WTC11 (cell line): ENCODE measurements around the gene MVB12A. TPM values are rescaled to one million over a fixed set of nuclear protein-coding genes. Genes with fewer than 3 reads are reported as not detected.

ENCODE experiments used
- ATAC-seq: fragments of 200-7000 bp; cut with Tn5 transposase; 2 replicates; pipeline ENCODE4 v1.10.0; 2021; ENCODE audit warnings: mild to moderate bottlenecking, moderate library complexity
- CTCF ChIA-PET: fragments of 300-600 bp; sonication (Branson Sonifier 250); formaldehyde crosslinking; loops from one replicate; lab custom pipeline; 2021; ENCODE audit warnings: antibody characterized with exemption; lab: Charles Lee
- POLR2A ChIA-PET: fragments of 350-600 bp; sonication (Branson Sonifier 250); formaldehyde crosslinking; loops from one replicate; lab custom pipeline; 2021; ENCODE audit warnings: antibody characterized with exemption; lab: Charles Lee
- DNase-seq: peaks from one replicate; pipeline ENCODE4 v3.0.0; 2021; ENCODE audit warnings: low spot score
- H3K27ac Mint-ChIP-seq: 2 replicates; pipeline ENCODE4 v1.8.0; 2021; ENCODE audit warnings: mixed read lengths
- H3K27me3 Mint-ChIP-seq: 2 replicates; pipeline ENCODE4 v1.8.0; 2021; ENCODE audit warnings: low read depth, mild to moderate bottlenecking, moderate library complexity, mixed read lengths
- H3K36me3 Mint-ChIP-seq: 2 replicates; pipeline ENCODE4 v1.8.0; 2021; ENCODE audit warnings: mixed read lengths
- H3K4me1 Mint-ChIP-seq: 2 replicates; pipeline ENCODE4 v1.8.0; 2022; ENCODE audit warnings: mixed read lengths
- H3K4me3 Mint-ChIP-seq: 2 replicates; pipeline ENCODE4 v1.8.0; 2021; ENCODE audit warnings: mild to moderate bottlenecking, moderate library complexity, mixed read lengths
- H3K9me3 Mint-ChIP-seq: 2 replicates; pipeline ENCODE4 v1.8.0; 2021; ENCODE audit warnings: mixed read lengths
- AR ChIP-seq: fragments of 250-450 bp; sonication (Bioruptor Pico); IDR thresholded peaks from 2 replicates; pipeline ENCODE4 v1.9.0; 2021; ENCODE audit warnings: mild to moderate bottlenecking
- CBFB ChIP-seq: sonication (generic); formaldehyde crosslinking; IDR thresholded peaks from 2 replicates; pipeline ENCODE4 v1.8.1; 2022; ENCODE audit warnings: mild to moderate bottlenecking, low read depth, missing genetic modification reagents
- CDX4 ChIP-seq: fragments of 250-450 bp; sonication (Bioruptor Pico); IDR thresholded peaks from 2 replicates; pipeline ENCODE4 v1.9.0; 2021; ENCODE audit warnings: moderate library complexity, mild to moderate bottlenecking, inconsistent platforms, borderline replicate concordance
- ELF4 ChIP-seq: sonication (generic); formaldehyde crosslinking; IDR thresholded peaks from 2 replicates; pipeline ENCODE4 v1.8.1; 2022; ENCODE audit warnings: low read depth, mild to moderate bottlenecking, moderate library complexity, missing genetic modification reagents
- FOXJ3 ChIP-seq: sonication (generic); formaldehyde crosslinking; IDR thresholded peaks from 2 replicates; pipeline ENCODE4 v1.9.0; 2021; ENCODE audit warnings: missing genetic modification reagents, mild to moderate bottlenecking, borderline replicate concordance
- GRHL2 ChIP-seq: fragments of 250-450 bp; sonication (Bioruptor Pico); IDR thresholded peaks from 2 replicates; pipeline ENCODE4 v1.8.0; 2022; ENCODE audit warnings: mild to moderate bottlenecking, moderate library complexity; ENCODE audit not compliant: insufficient replicate concordance, severe bottlenecking
- GTF2I ChIP-seq: fragments of 250-450 bp; sonication (Bioruptor Pico); conservative IDR thresholded peaks from 2 replicates; pipeline ENCODE4 v1.4.0; 2021; ENCODE audit warnings: mild to moderate bottlenecking
- HMGA2 ChIP-seq: fragments of 250-450 bp; sonication (Bioruptor Pico); IDR thresholded peaks from 2 replicates; pipeline ENCODE4 v1.4.0; 2021; ENCODE audit warnings: mild to moderate bottlenecking, moderate library complexity
- JAZF1 ChIP-seq: fragments of 250-450 bp; sonication (Bioruptor Pico); IDR thresholded peaks from 2 replicates; pipeline ENCODE4 v1.9.0; 2021; ENCODE audit warnings: moderate library complexity, mild to moderate bottlenecking, inconsistent platforms
- NFYB ChIP-seq: sonication (generic); formaldehyde crosslinking; conservative IDR thresholded peaks from 2 replicates; pipeline ENCODE4 v1.8.0; 2022; ENCODE audit warnings: low read depth, missing genetic modification reagents
- PRRX2 ChIP-seq: fragments of 250-450 bp; sonication (Bioruptor Pico); IDR thresholded peaks from 2 replicates; pipeline ENCODE4 v1.8.0; 2021; ENCODE audit warnings: mild to moderate bottlenecking
- SMAD3 ChIP-seq: sonication (generic); formaldehyde crosslinking; IDR thresholded peaks from 2 replicates; pipeline ENCODE4 v1.8.0; 2022; ENCODE audit warnings: missing genetic modification reagents, mild to moderate bottlenecking, borderline replicate concordance
- TEAD1 ChIP-seq: sonication (generic); formaldehyde crosslinking; IDR thresholded peaks from 2 replicates; pipeline ENCODE4 v1.8.0; 2022; ENCODE audit warnings: mild to moderate bottlenecking, missing genetic modification reagents
- TEAD4 ChIP-seq: sonication (generic); formaldehyde crosslinking; IDR thresholded peaks from 2 replicates; pipeline ENCODE4 v1.8.0; 2022; ENCODE audit warnings: mild to moderate bottlenecking, missing genetic modification reagents
- TP53 ChIP-seq: sonication (generic); formaldehyde crosslinking; IDR thresholded peaks from 2 replicates; pipeline ENCODE4 v1.8.1; 2023; ENCODE audit warnings: mild to moderate bottlenecking, missing genetic modification reagents
- USF1 ChIP-seq: sonication (generic); formaldehyde crosslinking; IDR thresholded peaks from 2 replicates; pipeline ENCODE4 v1.8.0; 2022; ENCODE audit warnings: mild to moderate bottlenecking, missing genetic modification reagents
- ZNF138 ChIP-seq: sonication (generic); formaldehyde crosslinking; conservative IDR thresholded peaks from 2 replicates; pipeline ENCODE4 v1.8.1; 2022; ENCODE audit warnings: mild to moderate bottlenecking, moderate library complexity, missing genetic modification reagents
- ZNF263 ChIP-seq: sonication (generic); formaldehyde crosslinking; IDR thresholded peaks from 2 replicates; pipeline ENCODE4 v1.8.1; 2022; ENCODE audit warnings: low read depth, mild to moderate bottlenecking, moderate library complexity, missing genetic modification reagents
- ZNF512 ChIP-seq: sonication (generic); formaldehyde crosslinking; IDR thresholded peaks from 2 replicates; pipeline ENCODE4 v1.8.1; 2022; ENCODE audit warnings: missing genetic modification reagents, borderline replicate concordance
- total RNA-seq: library from RNA; stranded (reverse); gene quantifications from 3 replicates; pipeline ENCODE4 v1.2.3, GENCODE V29; 2021

MVB12A gene
- total RNA-seq, 1 experiment from 2014 or later: 58.7 TPM

GRCh38 chr19:17398902-17399527, 20.8 kb upstream of the MVB12A start:
- no peak for TF ChIP-seq HMGA2 (CRISPR knock-in tag)
- no peak for TF ChIP-seq TEAD1
- TF ChIP-seq ELF4 (CRISPR knock-in tag): no peak
- TF ChIP-seq CDX4 (CRISPR knock-in tag): no peak
- no peak for TF ChIP-seq USF1
- TF ChIP-seq AR (CRISPR knock-in tag): no peak
- POLR2A ChIA-PET: no interaction called here
- H3K36me3 Mint-ChIP-seq: 0 out of 2 replicates have a peak, but pooled peaks cover 3% of the 10 kb centered on the region

GRCh38 chr19:17401628-17402027, 18.2 kb upstream of the MVB12A start:
- CTCF ChIA-PET: interaction anchor here (0.7 kb wide), 1 partner anchor 63 kb away, joined by 5 read pairs; no protein-coding TSS in a partner anchor
- H3K4me3 Mint-ChIP-seq: no peak overlapping the region
- H3K9me3 Mint-ChIP-seq: no peaks in the 10 kb centered on the region
- H3K4me1 Mint-ChIP-seq: peaks cover 24% of the 10 kb centered on the region
- H3K36me3 Mint-ChIP-seq: 0 out of 2 replicates have a peak, but pooled peaks cover 3% of the 10 kb centered on the region
- no peaks in the 10 kb centered on the region for H3K27me3 Mint-ChIP-seq
- peak overlapping the region; percentile 7; the same call in 1 of the 2 replicates for H3K27ac Mint-ChIP-seq
- DNase-seq: no peak
- TF ChIP-seq SMAD3 (no peak), JAZF1 (CRISPR knock-in tag) (no peak), TEAD1 (no peak), ZNF263 (CRISPR knock-in tag) (no peak), ZNF512 (CRISPR knock-in tag) (no peak), CBFB (CRISPR knock-in tag) (no peak), ZNF138 (CRISPR knock-in tag) (no peak), PRRX2 (CRISPR knock-in tag) (no peak), GRHL2 (no peak), GTF2I (CRISPR knock-in tag) (no peak), NFYB (CRISPR knock-in tag) (no peak), USF1 (no peak), TP53 (CRISPR knock-in tag) (no peak), FOXJ3 (CRISPR knock-in tag) (no peak), TEAD4 (no peak)
- TF ChIP-seq, all 79 proteins: peak for 0
- POLR2A ChIA-PET: no interaction called here
- no peak for ATAC-seq

More at GRCh38 chr19:17398902-17399527, 20.8 kb upstream of the MVB12A start:
- no peak overlapping the region for H3K27ac Mint-ChIP-seq
- H3K4me1 Mint-ChIP-seq: peaks cover 6% of the 10 kb centered on the region
- H3K9me3 Mint-ChIP-seq: no peaks in the 10 kb centered on the region
- CTCF ChIA-PET: interaction anchor here (1.0 to 1.7 kb wide), 4 partner anchors 21 to 97 kb away, joined by 3 to 5 read pairs (median 4); partner anchors contain the start of gene MVB12A
- DNase-seq: no peak
- H3K4me3 Mint-ChIP-seq: no peak overlapping the region
- ATAC-seq: no peak
- H3K27me3 Mint-ChIP-seq: no peaks in the 10 kb centered on the region
